Transverse colon (tissue), 4 donors: ENCODE measurements around the gene IRF9.

Experiments
- CTCF ChIP-seq, 5 experiments: fragments of 200-600 bp in 3 of 5; fragments of 450-650 bp in 2 of 5; sonication (generic) in 3 of 5; IDR thresholded peaks; 1 replicate in 2 of 5; 2 replicates in 3 of 5; pipeline ENCODE4 v1.5.1; 2016 to 2017; ENCODE audit warnings: antibody characterized with exemption in 5 of 5, inconsistent platforms in 3 of 5, mild to moderate bottlenecking in 2 of 5, moderate library complexity in 1 of 5
- POLR2A ChIP-seq: fragments of 450-650 bp; IDR thresholded peaks from one replicate; pipeline ENCODE4 v1.6.1; 2016; ENCODE audit warnings: antibody characterized with exemption, mild to moderate bottlenecking, moderate library complexity
- POLR2AphosphoS5 ChIP-seq, 3 donors: sonication (generic); formaldehyde crosslinking; IDR thresholded peaks; one replicate each; pipeline ENCODE4 v1.6.1; 2016; ENCODE audit warnings: antibody characterized with exemption in 3 of 3

- TF ChIP-seq CTCF (IDR thresholded peaks at IDR 0.05) (no peak), POLR2A (no peak), POLR2AphosphoS5 (IDR thresholded peaks at IDR 0.05) (no peak)
Measured at GRCh38 chr14:24160499-24160849, 591 bp upstream of the IRF9 start.
